ENCODE results near the gene PYDC1.
A peak's percentile ranks its signal among the peaks of the same experiment; 100 is the strongest.
"Not testable (repeated sequence)": the region's sequence is repeated elsewhere in the genome, so short reads cannot be mapped to it uniquely, and the experiment has no call there.

Gene PYDC1

GRCh38 chr16:31216422-31217135, at the start of gene PYDC1:
Gene PYDC1, minus strand, starts transcription at chr16:31217135. Its CDS starts 107 bp downstream, at chr16:31217028.
- no peak for DNase-seq

GRCh38 chr16:31265329-31266245, 48.7 kb upstream of the PYDC1 start:
- DNase-seq: peak; percentile 57 to 65

GRCh38 chr16:31262084-31262483, 45.1 kb upstream of the PYDC1 start:
- no peak for DNase-seq

- DNase-seq: no peak
Observed at GRCh38 chr16:31260136-31260931, 43.4 kb upstream of the PYDC1 start.

- DNase-seq: no peak
Observed at GRCh38 chr16:31258366-31258765, 41.4 kb upstream of the PYDC1 start.

GRCh38 chr16:31256466-31256865, 39.5 kb upstream of the PYDC1 start:
- no peak for DNase-seq

GRCh38 chr16:31253642-31254045, 36.7 kb upstream of the PYDC1 start:
- DNase-seq: peak in 1 of 2 donors; percentile 38

- DNase-seq: no peak
Observed at GRCh38 chr16:31251435-31251834, 34.5 kb upstream of the PYDC1 start.

- DNase-seq: no peak
Observed at GRCh38 chr16:31250782-31251384, 33.9 kb upstream of the PYDC1 start.

GRCh38 chr16:31248344-31248743, 31.4 kb upstream of the PYDC1 start:
- no peak for DNase-seq

- no peak for DNase-seq
Observed at GRCh38 chr16:31246296-31246695, 29.4 kb upstream of the PYDC1 start.

GRCh38 chr16:31245598-31245997, 28.7 kb upstream of the PYDC1 start:
- DNase-seq: not testable (repeated sequence)

GRCh38 chr16:31243734-31244670, 27.1 kb upstream of the PYDC1 start:
- DNase-seq: no peak

- DNase-seq: no peak
Observed at GRCh38 chr16:31242206-31242605, 25.3 kb upstream of the PYDC1 start.

- no peak for DNase-seq
Observed at GRCh38 chr16:31238041-31238440, 21.1 kb upstream of the PYDC1 start.

- no peak for DNase-seq
Observed at GRCh38 chr16:31229501-31229900, 12.6 kb upstream of the PYDC1 start.

- DNase-seq: no peak
Observed at GRCh38 chr16:31228206-31228605, 11.3 kb upstream of the PYDC1 start.

GRCh38 chr16:31225193-31225592, 8.3 kb upstream of the PYDC1 start:
- no peak for DNase-seq

- no peak for DNase-seq
Observed at GRCh38 chr16:31224092-31224955, 7.4 kb upstream of the PYDC1 start.

GRCh38 chr16:31223044-31223443, 6.1 kb upstream of the PYDC1 start:
- no peak for DNase-seq
